ENCODE data around the gene DDIT3.
"Not testable (repeated sequence)": the region's sequence is repeated elsewhere in the genome, so short reads cannot be mapped to it uniquely, and the experiment has no call there.

The DDIT3 gene

DNA sequence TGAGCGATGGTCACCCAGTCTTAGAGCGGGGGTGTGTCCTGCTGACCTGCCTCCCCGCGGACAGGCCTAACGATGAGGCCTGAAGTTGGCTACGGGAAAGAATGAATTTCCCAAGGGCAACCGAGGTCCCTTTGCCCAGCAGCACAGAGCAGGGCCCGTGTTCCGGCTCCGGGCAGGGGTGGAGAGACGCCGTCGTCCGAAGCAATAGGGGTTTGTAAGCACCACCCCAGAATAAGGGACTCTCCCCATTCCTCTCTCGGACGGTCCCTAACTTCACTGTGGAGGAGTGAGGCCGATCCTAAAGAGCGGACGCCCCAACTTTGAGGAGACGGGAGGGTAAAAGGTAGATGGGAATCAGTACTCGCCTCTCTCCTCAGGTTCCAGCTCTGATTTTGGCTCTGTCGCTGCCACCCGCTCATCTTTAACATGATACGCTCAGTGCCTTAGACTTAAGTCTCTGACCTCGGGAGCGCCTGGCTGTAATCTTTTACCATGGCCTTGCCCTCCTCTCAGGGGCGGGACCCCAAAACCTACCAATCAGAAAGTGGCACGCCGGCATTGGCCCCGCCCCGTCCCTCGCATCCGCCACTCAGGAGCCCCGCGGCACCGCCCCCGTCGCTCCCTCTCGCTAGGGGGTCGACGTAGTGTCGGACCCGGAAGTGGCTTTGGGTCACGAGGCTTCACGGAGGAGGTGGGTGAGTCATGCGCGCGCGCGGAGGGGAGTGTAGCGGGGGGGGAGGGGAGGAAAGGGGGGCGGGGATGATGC is at the start of gene DDIT3:
TSS of gene DDIT3 (minus strand) at position 462 of the 766 bp plus-strand sequence. CDS start 3,108 bp downstream, outside the sequence.
- peak; percentile 90 for DNase-seq

DNA sequence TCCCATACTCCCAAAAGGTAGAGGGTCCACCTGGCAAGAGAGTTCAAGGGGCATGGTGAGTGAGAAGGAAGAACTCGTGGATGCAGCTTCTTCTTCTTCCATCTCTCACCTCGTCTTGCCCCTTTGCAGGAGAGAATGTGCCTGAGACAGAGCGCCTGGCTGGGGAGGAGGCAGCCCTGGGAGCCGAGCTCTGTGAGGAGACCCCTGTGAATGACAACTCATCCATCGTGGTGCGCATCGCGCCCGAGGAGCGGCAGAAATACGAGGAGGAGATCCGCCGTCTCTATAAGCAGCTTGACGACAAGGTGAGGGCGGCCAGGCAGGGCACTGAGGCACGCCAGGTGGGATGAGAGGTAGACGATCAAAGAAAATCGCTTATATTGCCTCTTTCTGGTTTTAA is 49.5 kb upstream of the DDIT3 start:
- DNase-seq: no peak

DNA sequence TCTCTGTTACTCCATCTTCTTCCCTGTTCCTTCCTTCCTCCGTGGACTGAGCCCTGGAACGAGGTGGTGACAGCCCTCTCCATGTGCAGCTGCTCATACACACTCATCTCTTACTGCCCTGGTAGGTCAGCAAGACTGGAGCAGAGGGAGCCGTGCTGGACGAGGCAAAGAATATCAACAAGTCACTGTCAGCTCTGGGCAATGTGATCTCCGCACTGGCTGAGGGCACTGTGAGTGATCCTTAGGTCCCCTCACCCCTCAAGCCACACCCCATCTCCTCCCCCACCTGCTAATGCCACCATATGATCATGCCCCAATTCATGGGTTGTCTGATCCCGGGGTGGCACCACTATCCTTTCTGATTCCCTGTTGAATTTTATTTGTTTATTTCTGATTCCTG is 48.5 kb upstream of the DDIT3 start:
- no peak for DNase-seq

GRCh38 chr12:57564178-57564740 is 43.9 kb upstream of the DDIT3 start:
- DNase-seq: no peak

DNA sequence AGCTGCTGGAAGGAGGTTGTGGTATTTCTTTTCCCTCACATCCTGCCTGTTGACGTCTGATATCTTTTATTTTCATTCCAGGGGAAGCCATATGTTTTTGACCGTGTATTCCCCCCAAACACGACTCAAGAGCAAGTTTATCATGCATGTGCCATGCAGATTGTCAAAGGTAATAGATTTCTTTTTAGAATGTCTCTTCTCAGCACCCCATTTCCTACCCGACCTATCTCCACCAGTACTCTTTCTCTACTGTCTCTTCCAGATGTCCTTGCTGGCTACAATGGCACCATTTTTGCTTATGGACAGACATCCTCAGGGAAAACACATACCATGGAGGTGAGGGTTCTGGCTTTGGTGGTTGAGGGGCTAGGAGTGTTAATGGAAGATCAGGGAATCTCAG is 43.0 kb upstream of the DDIT3 start:
- no peak for DNase-seq

DNA sequence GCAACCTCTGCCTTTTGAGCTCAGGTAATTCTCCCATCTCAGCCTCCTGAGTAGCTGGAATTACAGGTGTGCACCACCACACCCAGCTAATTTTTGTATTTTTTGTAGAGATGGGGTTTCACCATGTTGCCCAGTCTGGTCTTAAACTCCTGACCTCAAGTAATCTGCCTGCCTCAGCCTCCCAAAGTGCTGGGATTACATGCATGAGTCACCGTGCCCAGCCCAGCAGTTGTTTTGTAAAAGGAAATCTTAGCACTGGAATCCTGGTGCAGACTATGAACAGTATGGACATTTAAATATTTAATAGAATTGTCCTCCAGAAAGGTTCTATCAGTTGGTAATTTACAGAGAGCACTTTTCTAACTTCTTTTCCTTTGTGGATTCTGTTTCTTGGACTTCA is 40.8 kb upstream of the DDIT3 start:
- DNase-seq: not testable (repeated sequence)

GRCh38 chr12:57560516-57560915 is 40.2 kb upstream of the DDIT3 start:
- no peak for DNase-seq

GRCh38 chr12:57558864-57559263 is 38.5 kb upstream of the DDIT3 start:
- no peak for DNase-seq

- DNase-seq: no peak
Measured at GRCh38 chr12:57554897-57555296, 34.6 kb upstream of the DDIT3 start.

GRCh38 chr12:57554453-57554852 is 34.1 kb upstream of the DDIT3 start:
- no peak for DNase-seq

DNA sequence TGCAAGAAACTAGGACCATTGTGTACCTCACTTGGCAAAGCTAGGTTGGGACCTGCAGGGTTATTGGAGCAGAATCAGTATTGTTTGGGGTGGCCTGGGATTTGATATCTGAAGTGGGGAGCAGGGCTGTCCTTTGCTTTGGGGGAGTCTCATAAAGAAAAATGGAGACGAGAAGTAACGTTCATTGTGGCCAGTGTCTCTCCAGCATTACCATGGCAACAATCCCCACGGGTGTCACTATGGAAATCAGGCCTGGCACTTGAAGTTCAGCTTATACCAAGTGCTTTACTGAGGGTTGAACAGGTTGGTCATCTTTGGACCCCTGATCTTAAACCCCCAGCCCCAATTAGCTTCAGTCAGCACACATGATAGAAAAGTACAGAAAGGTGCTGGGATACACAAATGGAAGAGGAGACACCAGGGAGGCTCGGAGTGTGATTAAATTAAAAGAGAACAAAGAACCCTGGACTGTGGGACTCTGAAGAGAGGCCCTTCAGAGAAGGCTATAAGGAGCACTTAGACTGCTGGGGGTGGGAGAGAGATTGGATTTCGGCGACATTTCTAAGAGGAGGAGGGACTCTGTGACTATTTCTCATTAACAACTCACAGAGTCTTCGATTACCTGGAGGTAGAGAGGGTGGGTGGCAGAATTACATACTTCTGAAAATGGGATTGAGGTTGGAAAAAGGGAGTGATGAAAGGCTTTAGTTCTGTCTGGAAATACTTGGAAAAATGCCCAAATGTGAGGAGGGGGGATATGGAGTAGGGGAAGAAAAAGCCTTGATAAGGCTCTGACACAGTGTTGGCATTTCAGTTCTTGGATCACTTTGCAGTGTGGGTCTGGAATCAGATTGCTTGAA is 33.3 kb upstream of the DDIT3 start:
- no peak for DNase-seq

- no peak for DNase-seq
Measured at GRCh38 chr12:57552835-57553313, 32.6 kb upstream of the DDIT3 start.

- DNase-seq: no peak
Measured at GRCh38 chr12:57552306-57552651, 32.0 kb upstream of the DDIT3 start.

- no peak for DNase-seq
Measured at GRCh38 chr12:57551637-57552305, 31.5 kb upstream of the DDIT3 start.

GRCh38 chr12:57550641-57551549 is 30.6 kb upstream of the DDIT3 start:
- DNase-seq: no peak

GRCh38 chr12:57549909-57550640 is 29.8 kb upstream of the DDIT3 start, which contains the start of gene KIF5A:
Gene KIF5A (plus strand): TSS chr12:57550044. CDS start chr12:57550272, 228 bp downstream.
- no peak for DNase-seq

GRCh38 chr12:57549203-57549908 is 29.0 kb upstream of the DDIT3 start:
- no peak for DNase-seq

GRCh38 chr12:57548488-57548887 is 28.2 kb upstream of the DDIT3 start:
- no peak for DNase-seq

- no peak for DNase-seq
Measured at GRCh38 chr12:57548013-57548315, 27.6 kb upstream of the DDIT3 start.

GRCh38 chr12:57547288-57548012 is 27.1 kb upstream of the DDIT3 start:
- no peak for DNase-seq

All from cortex of kidney (tissue), 1 donor.